ENCODE measurements around the gene PTPN22.

GRCh38 chr1:113769601-113769970, 101.9 kb downstream of the PTPN22 start:
- TF ChIP-seq, protein P1, sequence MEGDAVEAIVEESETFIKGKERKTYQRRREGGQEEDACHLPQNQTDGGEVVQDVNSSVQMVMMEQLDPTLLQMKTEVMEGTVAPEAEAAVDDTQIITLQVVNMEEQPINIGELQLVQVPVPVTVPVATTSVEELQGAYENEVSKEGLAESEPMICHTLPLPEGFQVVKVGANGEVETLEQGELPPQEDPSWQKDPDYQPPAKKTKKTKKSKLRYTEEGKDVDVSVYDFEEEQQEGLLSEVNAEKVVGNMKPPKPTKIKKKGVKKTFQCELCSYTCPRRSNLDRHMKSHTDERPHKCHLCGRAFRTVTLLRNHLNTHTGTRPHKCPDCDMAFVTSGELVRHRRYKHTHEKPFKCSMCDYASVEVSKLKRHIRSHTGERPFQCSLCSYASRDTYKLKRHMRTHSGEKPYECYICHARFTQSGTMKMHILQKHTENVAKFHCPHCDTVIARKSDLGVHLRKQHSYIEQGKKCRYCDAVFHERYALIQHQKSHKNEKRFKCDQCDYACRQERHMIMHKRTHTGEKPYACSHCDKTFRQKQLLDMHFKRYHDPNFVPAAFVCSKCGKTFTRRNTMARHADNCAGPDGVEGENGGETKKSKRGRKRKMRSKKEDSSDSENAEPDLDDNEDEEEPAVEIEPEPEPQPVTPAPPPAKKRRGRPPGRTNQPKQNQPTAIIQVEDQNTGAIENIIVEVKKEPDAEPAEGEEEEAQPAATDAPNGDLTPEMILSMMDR (IDR thresholded peaks at IDR 0.05) = no peak
- no peak for TF ChIP-seq POLR2A (IDR thresholded peaks at IDR 0.05)
